HG03103 (cell line): ENCODE data around the gene TMEM50A.
"Not testable (repeated sequence)": the region's sequence is repeated elsewhere in the genome, so short reads cannot be mapped to it uniquely, and the experiment has no call there.

Experiments used
- ATAC-seq: cut with Tn5 transposase; IDR thresholded peaks from one replicate; pipeline ENCODE4 v1.9.1; 2021; ENCODE audit warnings: low read depth; ENCODE audit not compliant: unreplicated experiment

TMEM50A gene

DNA sequence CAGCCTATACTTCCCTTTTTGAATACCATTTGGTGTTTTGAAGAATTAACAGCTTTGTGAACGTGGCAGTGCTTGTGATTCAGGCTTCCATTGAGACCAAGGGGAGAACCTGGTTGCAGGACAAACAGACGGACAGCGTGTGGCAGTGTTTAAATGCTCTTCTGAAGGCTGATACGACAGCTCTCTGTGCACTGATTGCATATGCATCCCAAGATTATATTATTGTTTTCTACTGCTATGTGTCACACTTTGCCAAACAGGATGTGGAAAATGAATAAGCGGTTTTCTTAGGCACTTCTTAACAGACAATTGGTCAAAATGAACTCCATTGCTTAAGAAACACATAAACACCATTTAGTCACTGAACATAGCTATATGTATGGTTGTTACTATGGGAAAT, 8.2 kb upstream of the TMEM50A start:
- not testable (repeated sequence) for ATAC-seq

- not testable (repeated sequence) for ATAC-seq
Observed at GRCh38 chr1:25336922-25337354, 1.2 kb upstream of the TMEM50A start.

DNA sequence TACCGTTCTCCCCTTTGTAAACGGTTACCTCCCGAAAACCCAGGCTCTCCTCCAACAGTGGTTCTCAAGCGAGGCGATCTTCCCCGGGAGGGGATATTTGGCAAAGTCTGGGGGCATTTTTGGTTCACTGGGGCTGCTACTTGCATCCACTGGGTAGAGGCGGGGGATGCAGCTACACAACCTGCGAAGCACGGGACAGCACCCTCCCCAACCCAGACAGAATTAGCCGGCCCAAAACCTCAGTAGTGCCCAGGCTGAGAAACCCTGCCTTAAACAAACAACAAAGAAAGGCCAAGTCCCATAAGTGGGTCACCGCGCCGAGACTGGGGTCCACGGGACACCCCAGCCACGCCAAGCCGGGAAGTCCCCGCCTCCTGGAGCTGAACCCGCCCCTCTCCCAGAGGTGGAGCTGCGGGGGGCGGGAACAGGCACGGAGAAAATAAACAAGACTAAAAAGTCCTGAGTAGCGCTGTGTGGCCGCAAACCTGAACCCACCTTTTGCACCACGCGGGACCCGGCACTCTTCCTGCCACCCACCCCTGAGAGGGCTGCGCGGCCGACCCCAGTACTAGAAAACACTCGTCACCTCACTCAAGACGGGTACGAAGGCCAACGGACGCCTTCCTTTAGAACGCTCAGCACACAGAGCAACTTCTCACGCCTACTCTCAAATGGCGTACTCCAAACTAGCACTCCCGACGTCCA, 499 bp upstream of the TMEM50A start:
- peak; percentile 21 for ATAC-seq

GRCh38 chr1:25338986-25339385, 852 bp downstream of the TMEM50A start:
- ATAC-seq, result no peak

DNA sequence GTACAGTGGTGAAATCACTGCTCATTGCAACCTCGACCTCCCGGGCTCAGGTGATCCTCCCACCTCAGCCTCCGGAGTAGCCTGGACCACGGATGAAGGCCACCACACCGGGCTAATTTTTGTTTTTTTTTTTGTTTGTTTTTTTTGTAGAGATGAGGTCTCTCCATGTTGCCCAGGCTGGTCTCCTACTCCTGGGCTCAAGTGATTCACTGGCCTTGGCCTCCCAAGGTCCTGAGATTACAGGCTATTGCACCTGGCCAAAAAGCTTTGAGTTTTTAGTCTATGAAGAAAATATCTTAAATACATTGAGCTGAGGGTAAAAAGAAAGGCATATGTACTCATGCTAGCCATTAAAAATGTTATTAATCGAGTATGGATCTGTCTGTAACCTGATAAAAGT, 3.6 kb downstream of the TMEM50A start:
- no peak for ATAC-seq

GRCh38 chr1:25342846-25343245, 4.7 kb downstream of the TMEM50A start:
- no peak for ATAC-seq

- ATAC-seq, result no peak
Observed at GRCh38 chr1:25343872-25344271, 5.7 kb downstream of the TMEM50A start.

GRCh38 chr1:25347556-25347955, 9.4 kb downstream of the TMEM50A start:
- ATAC-seq, result no peak

DNA sequence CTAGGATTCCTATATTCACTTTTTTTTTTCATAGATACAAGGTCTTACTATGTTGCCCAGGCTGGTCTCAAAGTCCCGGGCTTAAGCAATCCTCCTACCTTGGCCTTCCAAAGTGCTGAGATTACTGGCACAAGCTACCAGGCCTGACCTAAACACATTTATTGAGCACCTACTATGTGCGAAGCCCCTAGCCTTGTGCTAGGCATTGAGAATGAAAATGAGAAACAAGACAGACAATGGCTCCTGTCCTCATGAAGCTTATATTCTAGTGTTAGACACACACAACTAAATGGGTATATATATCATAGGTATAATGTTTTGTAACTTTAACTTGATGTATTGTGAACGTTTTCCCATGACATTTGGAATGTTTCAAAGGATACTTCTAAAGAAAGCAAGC, 11.5 kb downstream of the TMEM50A start:
- ATAC-seq, result no peak

- no peak for ATAC-seq
Observed at GRCh38 chr1:25355841-25356395, 17.8 kb downstream of the TMEM50A start.

GRCh38 chr1:25356441-25356840, 18.3 kb downstream of the TMEM50A start:
- ATAC-seq, result no peak

GRCh38 chr1:25356848-25357247, 18.7 kb downstream of the TMEM50A start:
- ATAC-seq, result no peak

DNA sequence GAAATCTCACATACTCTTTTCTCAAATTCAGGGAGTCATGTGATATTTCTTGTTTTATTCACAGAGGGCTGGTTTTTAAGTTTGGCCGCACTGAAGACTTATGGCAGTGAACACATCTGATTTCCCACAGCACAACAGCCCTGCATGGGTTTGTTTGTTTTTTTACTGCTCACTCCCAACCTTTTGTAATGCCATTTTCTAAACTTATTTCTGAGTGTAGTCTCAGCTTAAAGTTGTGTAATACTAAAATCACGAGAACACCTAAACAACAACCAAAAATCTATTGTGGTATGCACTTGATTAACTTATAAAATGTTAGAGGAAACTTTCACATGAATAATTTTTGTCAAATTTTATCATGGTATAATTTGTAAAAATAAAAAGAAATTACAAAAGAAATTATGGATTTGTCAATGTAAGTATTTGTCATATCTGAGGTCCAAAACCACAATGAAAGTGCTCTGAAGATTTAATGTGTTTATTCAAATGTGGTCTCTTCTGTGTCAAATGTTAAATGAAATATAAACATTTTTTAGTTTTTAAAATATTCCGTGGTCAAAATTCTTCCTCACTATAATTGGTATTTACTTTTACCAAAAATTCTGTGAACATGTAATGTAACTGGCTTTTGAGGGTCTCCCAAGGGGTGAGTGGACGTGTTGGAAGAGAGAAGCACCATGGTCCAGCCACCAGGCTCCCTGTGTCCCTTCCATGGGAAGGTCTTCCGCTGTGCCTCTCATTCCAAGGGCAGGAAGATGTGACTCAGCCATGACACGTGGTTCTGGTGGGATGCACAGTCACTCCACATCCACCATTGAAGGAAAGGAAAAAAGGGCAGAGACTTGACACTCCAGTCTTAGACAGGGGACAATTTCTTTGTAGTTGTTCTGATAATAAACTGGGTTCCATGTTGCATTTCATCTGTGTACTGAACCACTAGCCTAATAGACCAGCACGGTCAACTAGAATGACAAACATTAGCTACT, 22.8 kb downstream of the TMEM50A start:
- no peak for ATAC-seq

GRCh38 chr1:25361901-25362300, 23.8 kb downstream of the TMEM50A start:
- ATAC-seq, result no peak

- ATAC-seq, result not testable (repeated sequence)
Observed at GRCh38 chr1:25362634-25363559, 24.8 kb downstream of the TMEM50A start.

DNA sequence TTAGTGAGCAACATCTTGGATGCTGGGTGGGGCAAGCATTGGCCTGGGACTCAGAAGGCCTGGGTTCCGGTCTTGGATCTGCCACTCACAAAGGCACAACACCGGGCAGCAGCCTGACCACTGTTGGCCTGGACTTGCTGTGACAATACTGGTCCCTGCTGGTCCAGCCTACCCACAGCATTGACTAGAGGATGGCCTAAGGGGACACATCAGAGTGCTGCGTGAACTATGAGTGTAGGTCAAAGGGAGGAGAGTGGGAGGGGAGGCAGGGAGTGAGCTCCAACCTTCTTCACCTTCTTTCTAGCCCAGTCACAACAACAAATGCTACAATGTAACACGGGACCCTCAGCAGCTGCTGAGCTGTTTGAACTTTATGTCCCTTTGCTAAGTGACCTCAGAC, 31.1 kb downstream of the TMEM50A start:
- ATAC-seq, result no peak

DNA sequence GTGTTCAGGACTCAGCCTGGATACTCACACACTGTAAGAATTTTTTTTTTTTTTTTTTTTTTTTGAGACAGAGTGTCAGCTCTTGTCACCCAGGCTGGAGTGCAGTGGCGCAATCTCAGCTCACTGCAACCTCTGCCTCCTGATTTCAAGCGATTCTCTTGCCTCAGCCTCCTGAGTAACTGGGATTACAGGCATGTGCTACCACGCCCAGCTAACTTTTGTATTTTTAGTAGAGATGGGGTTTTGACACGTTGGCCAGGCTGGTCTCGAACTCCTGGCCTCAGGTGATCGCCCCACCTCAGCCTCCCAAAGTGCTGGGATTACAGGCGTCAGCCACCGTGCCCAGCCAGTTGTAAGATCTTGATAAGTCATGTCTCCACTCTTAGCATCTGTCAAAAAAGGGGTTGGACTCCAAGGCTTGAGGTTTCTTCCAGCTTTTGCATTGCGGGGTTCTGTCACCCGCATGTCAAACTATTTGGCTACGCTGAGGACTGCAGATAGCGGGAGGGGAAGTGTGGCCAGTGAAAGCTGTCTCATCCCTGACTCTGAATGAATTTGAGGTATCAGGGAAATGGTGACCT, 31.6 kb downstream of the TMEM50A start:
- ATAC-seq, result not testable (repeated sequence)

DNA sequence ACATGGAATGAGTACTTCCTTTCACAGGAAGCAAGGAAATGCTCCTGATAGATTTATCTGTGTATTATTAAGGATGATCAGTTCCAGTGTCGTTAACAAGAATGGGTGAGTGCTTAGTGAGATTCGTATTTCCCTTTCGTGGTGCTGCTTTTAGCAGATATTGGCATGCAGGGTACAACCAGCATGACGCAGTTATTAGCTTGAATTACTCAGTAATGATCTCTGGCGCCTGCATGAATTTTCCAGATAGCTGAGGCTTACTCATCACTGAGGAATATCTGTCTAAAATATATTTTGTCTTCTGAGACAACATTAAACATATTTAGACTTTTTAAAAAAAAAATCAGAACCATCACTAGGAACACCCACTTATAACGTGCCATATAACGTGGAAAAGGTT, 33.6 kb downstream of the TMEM50A start:
- not testable (repeated sequence) for ATAC-seq

DNA sequence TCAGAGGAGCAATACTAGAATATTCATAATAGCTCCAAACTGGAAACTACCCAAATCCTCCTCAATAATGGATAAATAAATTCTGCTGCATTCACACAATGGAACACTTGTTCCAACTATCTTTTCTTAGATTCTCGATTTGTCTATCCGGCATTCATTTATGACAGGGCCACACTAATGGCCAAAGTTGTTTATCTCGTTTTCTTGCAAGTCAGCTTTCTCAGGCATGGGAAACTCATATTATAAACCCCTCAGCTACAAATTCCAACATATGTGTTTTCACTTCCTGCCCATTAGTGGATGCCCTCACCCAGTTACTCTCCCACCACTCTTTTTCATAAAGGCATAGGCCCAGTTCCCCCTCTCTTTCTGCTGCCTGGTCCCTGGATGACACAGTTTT, 40.2 kb downstream of the TMEM50A start:
- not testable (repeated sequence) for ATAC-seq

DNA sequence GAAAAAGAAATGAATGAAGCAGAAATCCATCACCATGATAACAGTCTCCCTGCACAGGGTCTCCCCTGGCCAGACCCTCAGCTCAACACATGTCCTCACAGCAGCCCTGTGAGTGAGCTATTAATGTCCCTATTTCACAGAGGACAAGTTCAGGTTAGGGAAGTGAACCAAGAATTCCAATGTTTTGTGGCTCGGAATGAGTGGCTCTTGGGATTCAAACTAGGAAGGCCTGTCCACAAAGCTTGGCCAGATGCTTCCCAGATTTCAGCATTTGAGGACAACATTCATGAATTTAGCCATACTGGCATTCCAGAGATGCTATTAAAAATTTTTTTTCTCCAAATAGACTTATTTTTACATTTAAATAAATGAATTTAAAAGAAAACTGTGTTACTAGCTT, 44.4 kb downstream of the TMEM50A start:
- not testable (repeated sequence) for ATAC-seq
